AG04449 (cell line): Measurements from ENCODE around the gene GJD3.

Source experiments
- CTCF ChIA-PET: fragments of 350-600 bp; formaldehyde crosslinking; extraction: SDS; loops from one replicate; lab custom pipeline; 2021; ENCODE audit warnings: antibody characterized with exemption; lab: Yijun Ruan, JAX
- POLR2A ChIA-PET: fragments of 400-600, 350-600 bp; formaldehyde crosslinking; extraction: SDS; loops from one replicate; lab custom pipeline; 2020; ENCODE audit warnings: antibody characterized with exemption, inconsistent platforms; lab: Yijun Ruan, JAX
- DNase-seq: peaks from one replicate; pipeline ENCODE4 v3.0.0-alpha.2; 2010; ENCODE audit warnings: low read depth, low spot score
- H3K4me3 ChIP-seq: 2 replicates; pipeline ENCODE4 v1.5.1; 2011; ENCODE audit warnings: low read depth, mild to moderate bottlenecking, control low read depth, low read length
- CTCF ChIP-seq: IDR thresholded peaks from one replicate; pipeline ENCODE4 v1.5.1; 2011; ENCODE audit warnings: mild to moderate bottlenecking, moderate library complexity, low read length, control low read depth, inconsistent platforms; ENCODE audit not compliant: insufficient read depth; ENCODE audit errors: missing control alignments

Gene GJD3

DNA sequence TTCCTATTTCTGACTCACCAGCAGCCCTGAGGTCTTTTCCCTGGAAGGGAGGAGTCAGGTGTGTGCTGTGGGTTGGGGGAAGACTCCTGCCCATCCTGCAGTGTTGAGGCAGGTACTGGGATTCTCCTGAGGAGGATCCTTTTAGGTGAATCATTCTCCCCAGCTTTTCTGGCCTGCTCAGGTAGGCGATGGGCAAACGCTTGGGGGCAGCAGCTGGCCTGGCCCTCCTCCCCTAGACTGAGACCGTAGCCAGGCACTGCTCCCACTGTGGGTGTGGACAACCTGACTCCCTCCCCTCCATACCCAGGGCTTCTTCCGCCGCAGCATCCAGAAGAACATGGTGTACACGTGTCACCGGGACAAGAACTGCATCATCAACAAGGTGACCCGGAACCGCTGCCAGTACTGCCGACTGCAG lies 15.1 kb downstream of the GJD3 start:
- no peak for TF ChIP-seq CTCF
- DNase-seq, result no peak
- ChIA-PET POLR2A (no interaction called here), CTCF (interaction anchor here (1.1 to 23.6 kb wide), 6 partner anchors 11 to 66 kb away, joined by 3 to 649 read pairs (median 6); partner anchors contain the start of gene RARA)
- no peak overlapping the region for H3K4me3 ChIP-seq

- CTCF ChIA-PET, result interaction anchor here (0.7 to 23.6 kb wide), 9 partner anchors 9 to 211 kb away, joined by 3 to 649 read pairs (median 5); partner anchors contain the start of gene RARA
Observed at GRCh38 chr17:40348562-40349476, 15.7 kb downstream of the GJD3 start.

GRCh38 chr17:40348136-40348504 lies 16.4 kb downstream of the GJD3 start:
- ChIA-PET POLR2A (no interaction called here), CTCF (interaction anchor here (0.7 to 23.6 kb wide), 9 partner anchors 9 to 212 kb away, joined by 3 to 649 read pairs (median 5); partner anchors contain the start of gene RARA)
- no peak for TF ChIP-seq CTCF
- DNase-seq, result no peak
- no peak overlapping the region for H3K4me3 ChIP-seq

More at GRCh38 chr17:40348562-40349476, 15.7 kb downstream of the GJD3 start:
- DNase-seq, result no peak
- POLR2A ChIA-PET, result no interaction called here
- no peak for TF ChIP-seq CTCF
- no peak overlapping the region for H3K4me3 ChIP-seq

DNA sequence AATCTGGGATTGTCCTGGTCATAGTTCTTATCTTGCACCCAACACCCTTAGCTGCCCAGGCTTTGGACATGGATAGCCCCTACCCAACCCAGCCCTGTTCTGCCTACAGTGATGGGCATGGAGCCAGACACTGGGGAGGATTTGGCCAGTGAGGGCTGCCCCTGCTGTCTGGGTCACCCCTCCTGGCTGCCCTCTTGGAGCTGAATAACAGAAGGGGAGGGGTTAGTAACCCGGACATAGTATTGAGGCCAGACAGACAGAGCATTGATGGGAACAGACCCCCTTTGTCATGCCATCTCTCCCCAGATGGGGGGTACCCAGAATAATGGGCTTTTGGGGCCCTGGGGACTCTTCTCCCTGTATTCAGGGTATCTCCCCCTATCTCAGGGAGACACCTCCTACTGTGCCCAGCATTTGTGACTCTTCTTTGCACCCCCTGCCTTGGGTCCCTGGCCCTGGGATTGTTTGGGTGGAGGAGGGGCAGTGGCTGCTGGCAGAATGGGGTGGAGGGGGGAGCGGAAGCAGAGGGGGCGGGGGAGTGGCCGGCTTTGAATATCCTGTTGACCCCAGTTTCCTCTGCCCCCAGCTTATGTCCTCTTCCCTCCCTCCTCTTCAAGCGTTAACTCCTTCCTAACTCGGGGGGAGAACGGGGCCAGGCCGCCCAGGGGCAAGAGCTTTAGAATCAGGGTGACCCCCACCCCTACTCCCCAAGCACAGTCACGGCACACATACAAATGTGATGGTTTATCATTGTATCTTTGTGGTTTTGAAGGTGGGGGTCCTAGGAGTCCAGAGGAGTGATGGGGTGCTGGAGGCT lies 17.0 kb downstream of the GJD3 start:
- CTCF ChIA-PET, result interaction anchor here (1.1 to 23.6 kb wide), 7 partner anchors 7 to 186 kb away, joined by 3 to 649 read pairs (median 6); partner anchors contain the start of gene RARA
- no peak for DNase-seq
- no peak for TF ChIP-seq CTCF
- POLR2A ChIA-PET, result interaction anchor here (0.6 kb wide), 1 partner anchor 109 kb away, joined by 3 read pairs; no protein-coding TSS in a partner anchor
- H3K4me3 ChIP-seq, result no peak overlapping the region

DNA sequence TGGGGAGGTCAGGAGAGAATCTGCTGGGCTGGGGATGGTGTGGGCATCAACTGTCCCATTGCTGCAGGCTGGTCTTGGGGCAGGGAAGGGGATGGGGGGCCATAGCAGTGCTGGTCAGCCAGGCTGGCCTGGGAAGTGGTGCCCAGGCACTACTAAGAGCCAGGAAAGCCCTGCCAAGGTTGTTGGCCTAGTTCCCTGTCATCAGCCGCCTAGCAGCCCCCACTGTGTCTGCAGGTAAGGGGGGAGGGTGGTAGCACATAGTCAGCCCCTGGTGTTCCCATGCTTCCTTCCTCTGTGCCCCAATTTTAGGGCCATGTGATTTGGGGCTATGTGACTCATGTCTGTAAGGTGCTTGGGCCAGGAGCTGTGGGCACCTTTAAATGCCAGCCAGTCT lies 17.8 kb downstream of the GJD3 start:
- ChIA-PET POLR2A (no interaction called here), CTCF (interaction anchor here (1.5 to 23.6 kb wide), 4 partner anchors 8 to 42 kb away, joined by 12 to 649 read pairs (median 46); partner anchors contain the start of gene RARA)
- no peak for TF ChIP-seq CTCF
- no peak for DNase-seq
- no peak overlapping the region for H3K4me3 ChIP-seq
